Mesendoderm (in vitro differentiated cells): ENCODE measurements around the gene MC1R.

Source experiments
- DNase-seq: peaks from one replicate; pipeline ENCODE4 v3.0.0; 2013
- H2AK5ac ChIP-seq: 2 replicates; pipeline ENCODE4 v1.6.1; 2013; ENCODE audit warnings: low read length, inconsistent platforms
- H2BK120ac ChIP-seq: 2 replicates; pipeline ENCODE4 v1.6.1; 2013; ENCODE audit warnings: low read depth, mild to moderate bottlenecking, low read length, moderate library complexity, mixed read lengths
- H2BK15ac ChIP-seq: replicated peaks from 2 replicates; pipeline ENCODE4 v1.6.1; 2013; ENCODE audit warnings: low read depth, mild to moderate bottlenecking, moderate library complexity
- H2BK5ac ChIP-seq: 2 replicates; pipeline ENCODE4 v1.6.1; 2013; ENCODE audit warnings: low read length, inconsistent platforms
- H3K18ac ChIP-seq: 2 replicates; pipeline ENCODE4 v1.6.1; 2013; ENCODE audit warnings: mild to moderate bottlenecking, low read length, mixed read lengths
- H3K23ac ChIP-seq: one replicate; pipeline ENCODE4 v1.6.1; 2013; ENCODE audit warnings: low read length
- H3K27ac ChIP-seq: 2 replicates; pipeline ENCODE4 v1.5.1; 2013; ENCODE audit warnings: low read depth, mild to moderate bottlenecking, inconsistent platforms, low read length, moderate library complexity
- H3K27me3 ChIP-seq: 2 replicates; pipeline ENCODE4 v1.6.1; 2013; ENCODE audit warnings: low read length, control low read depth, mild to moderate bottlenecking, inconsistent platforms; ENCODE audit not compliant: insufficient read depth, poor library complexity
- H3K36me3 ChIP-seq: 2 replicates; pipeline ENCODE4 v1.6.1; 2013; ENCODE audit warnings: low read length, inconsistent platforms; ENCODE audit not compliant: control insufficient read depth, insufficient read depth
- H3K4ac ChIP-seq: one replicate; pipeline ENCODE4 v1.6.1; 2013; ENCODE audit warnings: low read depth, mild to moderate bottlenecking, low read length, moderate library complexity
- H3K4me1 ChIP-seq: 2 replicates; pipeline ENCODE4 v1.6.1; 2013; ENCODE audit warnings: low read depth, low read length, inconsistent platforms; ENCODE audit not compliant: control insufficient read depth
- H3K4me2 ChIP-seq: 2 replicates; pipeline ENCODE4 v1.6.1; 2013; ENCODE audit warnings: low read length
- H3K4me3 ChIP-seq: 2 replicates; pipeline ENCODE4 v1.5.1; 2013; ENCODE audit warnings: mild to moderate bottlenecking, low read length
- H3K56ac ChIP-seq: one replicate; pipeline ENCODE4 v1.6.1; 2013; ENCODE audit warnings: low read length
- H3K79me1 ChIP-seq: 2 replicates; pipeline ENCODE4 v1.6.1; 2013; ENCODE audit warnings: low read length, inconsistent platforms
- H3K79me2 ChIP-seq: 2 replicates; pipeline ENCODE4 v1.6.1; 2013; ENCODE audit warnings: mild to moderate bottlenecking, low read length; ENCODE audit not compliant: control insufficient read depth, insufficient read depth
- H3K9ac ChIP-seq: 2 replicates; pipeline ENCODE4 v1.6.1; 2013; ENCODE audit warnings: low read length, inconsistent platforms
- H4K5ac ChIP-seq: one replicate; pipeline ENCODE4 v1.6.1; 2013; ENCODE audit warnings: low read length
- H4K8ac ChIP-seq: one replicate; pipeline ENCODE4 v1.6.1; 2013; ENCODE audit warnings: low read depth, mild to moderate bottlenecking, control low read depth, low read length, moderate library complexity
- WGBS: extraction: QIAGEN DNeasy Blood & Tissue Kit; methylation state at CpG from one replicate; pipeline ENCODE4 v1.1.7; 2013; ENCODE audit warnings: low lambda C conversion rate, missing lambda C conversion rate; ENCODE audit not compliant: insufficient coverage; ENCODE audit errors: extremely low coverage; 5-methylcytosine and 5-hydroxymethylcytosine counted together

The MC1R gene

DNA sequence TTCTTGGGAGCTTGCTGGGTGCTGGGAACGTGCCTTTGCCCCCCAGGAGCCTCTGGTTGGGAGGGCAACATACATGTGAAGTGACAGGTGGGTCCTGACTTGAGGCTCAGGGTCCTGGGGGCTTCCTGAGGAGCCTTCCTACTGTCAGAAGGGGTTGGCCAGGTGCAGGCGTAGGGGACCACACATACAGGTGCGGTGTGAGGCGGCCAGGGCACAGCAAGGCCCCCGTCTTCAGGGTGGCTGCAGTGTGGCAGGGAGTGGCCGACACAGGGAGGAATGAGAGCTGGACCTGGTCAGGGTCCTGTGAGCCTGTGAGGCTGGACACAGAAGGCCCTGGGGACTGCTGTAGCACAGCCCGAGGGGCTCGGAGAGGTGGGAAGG, 34.6 kb upstream of the MC1R start:
- Histone ChIP-seq H3K4me1 (no peaks in the 10 kb centered on the region), H3K79me1 (peaks cover 16% of the 10 kb centered on the region), H4K8ac (no peak overlapping the region), H3K23ac (no peak overlapping the region), H3K79me2 (peaks cover 7% of the 10 kb centered on the region), H2BK15ac (no peak overlapping the region), H3K27me3 (no peaks in the 10 kb centered on the region), H2AK5ac (no peak overlapping the region), H3K4me3 (no peak overlapping the region), H3K36me3 (peaks cover 11% of the 10 kb centered on the region), H3K18ac (no peak overlapping the region), H3K56ac (no peak overlapping the region), H3K4me2 (no peak overlapping the region), H2BK120ac (no peak overlapping the region), H2BK5ac (no peak overlapping the region), H3K27ac (no peak overlapping the region), H3K4ac (no peak overlapping the region), H3K9ac (no peak overlapping the region), H4K5ac (no peak overlapping the region)
- DNase-seq: no peak
- WGBS: no CpG with 5 or more reads among the region's 8 CpGs

- Histone ChIP-seq H3K23ac (no peak overlapping the region), H2AK5ac (no peak overlapping the region), H3K4me3 (no peak overlapping the region), H4K5ac (no peak overlapping the region), H3K4ac (no peak overlapping the region), H3K4me2 (no peak overlapping the region), H3K56ac (no peak overlapping the region), H2BK120ac (no peak overlapping the region), H3K36me3 (peaks cover 13% of the 10 kb centered on the region), H2BK5ac (no peak overlapping the region), H3K9ac (no peak overlapping the region), H4K8ac (no peak overlapping the region), H3K18ac (no peak overlapping the region), H3K27ac (no peak overlapping the region), H2BK15ac (no peak overlapping the region), H3K79me1 (peaks cover 6% of the 10 kb centered on the region), H3K79me2 (no peaks in the 10 kb centered on the region), H3K27me3 (no peaks in the 10 kb centered on the region), H3K4me1 (no peaks in the 10 kb centered on the region)
- no peak for DNase-seq
- no CpG with 5 or more reads among the region's 14 CpGs for WGBS
Measured at GRCh38 chr16:89887243-89887642, 31.4 kb upstream of the MC1R start.

- H2BK5ac ChIP-seq: no peak overlapping the region
- H3K18ac ChIP-seq: no peak overlapping the region
- H3K4me1 ChIP-seq: no peaks in the 10 kb centered on the region
- no peaks in the 10 kb centered on the region for H3K79me1 ChIP-seq
- H3K27me3 ChIP-seq: no peaks in the 10 kb centered on the region
- H3K36me3 ChIP-seq: peaks cover 7% of the 10 kb centered on the region
- H3K9ac ChIP-seq: no peak overlapping the region
- no peak overlapping the region for H2BK15ac ChIP-seq
- no peak overlapping the region for H3K23ac ChIP-seq
- H3K27ac ChIP-seq: no peak overlapping the region
- no peak overlapping the region for H4K5ac ChIP-seq
- no peak overlapping the region for H3K4me3 ChIP-seq
- H3K56ac ChIP-seq: no peak overlapping the region
- no peak for DNase-seq
- no peak overlapping the region for H2AK5ac ChIP-seq
- H3K4ac ChIP-seq: no peak overlapping the region
- WGBS: no CpG with 5 or more reads among the region's 9 CpGs
- no peaks in the 10 kb centered on the region for H3K79me2 ChIP-seq
- no peak overlapping the region for H4K8ac ChIP-seq
- no peak overlapping the region for H2BK120ac ChIP-seq
- H3K4me2 ChIP-seq: no peak overlapping the region
Measured at GRCh38 chr16:89890200-89890599, 28.5 kb upstream of the MC1R start.

- Histone ChIP-seq H3K56ac (no peak overlapping the region), H3K27me3 (no peaks in the 10 kb centered on the region), H3K4me2 (no peak overlapping the region), H3K79me2 (no peaks in the 10 kb centered on the region), H4K5ac (no peak overlapping the region), H3K4me3 (no peak overlapping the region), H3K18ac (no peak overlapping the region), H3K4me1 (no peaks in the 10 kb centered on the region), H2BK5ac (no peak overlapping the region), H3K9ac (no peak overlapping the region), H4K8ac (no peak overlapping the region), H2BK120ac (no peak overlapping the region), H3K36me3 (peaks cover 10% of the 10 kb centered on the region), H3K23ac (no peak overlapping the region), H2BK15ac (no peak overlapping the region), H3K4ac (no peak overlapping the region), H3K79me1 (no peaks in the 10 kb centered on the region), H3K27ac (no peak overlapping the region), H2AK5ac (no peak overlapping the region)
- no peak for DNase-seq
- WGBS: no CpG with 5 or more reads among the region's 16 CpGs
Measured at GRCh38 chr16:89890886-89891657, 27.6 kb upstream of the MC1R start.

DNA sequence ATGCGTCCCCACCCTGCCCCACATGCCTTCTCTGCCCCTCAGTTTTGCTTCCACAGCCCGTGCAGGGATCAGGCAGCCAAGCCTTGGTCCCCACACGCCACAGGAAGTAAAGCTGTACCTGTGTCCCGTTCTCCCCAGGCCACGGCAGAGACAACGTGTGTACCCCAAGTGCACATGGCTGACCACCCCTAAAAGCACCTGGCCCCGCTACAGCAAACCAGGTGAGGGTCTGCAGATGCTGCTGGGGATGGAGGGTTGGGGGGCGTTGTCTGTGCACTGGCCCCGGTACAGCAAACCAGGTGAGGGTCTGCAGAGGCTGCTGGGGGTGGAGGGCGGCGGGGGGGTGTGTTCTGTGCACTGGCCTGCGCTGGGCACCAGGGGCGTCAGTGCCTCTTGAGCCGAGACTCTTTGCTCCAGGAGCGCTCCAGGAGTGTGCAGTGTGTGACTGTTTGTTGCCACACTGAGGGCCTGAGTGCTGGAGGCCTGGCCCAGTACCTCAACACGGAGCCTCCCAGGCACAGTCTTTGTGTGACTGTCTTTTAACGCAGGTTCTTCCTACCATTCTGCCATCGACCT, 26.5 kb upstream of the MC1R start:
- no peak overlapping the region for H2BK120ac ChIP-seq
- no peak overlapping the region for H3K27ac ChIP-seq
- H3K56ac ChIP-seq: no peak overlapping the region
- no peak overlapping the region for H3K18ac ChIP-seq
- no CpG with 5 or more reads among the region's 18 CpGs for WGBS
- H2BK15ac ChIP-seq: no peak overlapping the region
- DNase-seq: no peak
- no peak overlapping the region for H3K4me2 ChIP-seq
- H3K27me3 ChIP-seq: no peaks in the 10 kb centered on the region
- no peak overlapping the region for H3K4ac ChIP-seq
- no peak overlapping the region for H4K5ac ChIP-seq
- no peaks in the 10 kb centered on the region for H3K4me1 ChIP-seq
- no peak overlapping the region for H4K8ac ChIP-seq
- no peak overlapping the region for H2AK5ac ChIP-seq
- H3K9ac ChIP-seq: no peak overlapping the region
- no peaks in the 10 kb centered on the region for H3K79me1 ChIP-seq
- no peak overlapping the region for H3K23ac ChIP-seq
- H2BK5ac ChIP-seq: no peak overlapping the region
- H3K79me2 ChIP-seq: no peaks in the 10 kb centered on the region
- no peak overlapping the region for H3K4me3 ChIP-seq
- H3K36me3 ChIP-seq: peaks cover 11% of the 10 kb centered on the region

GRCh38 chr16:89892635-89893034, 26.0 kb upstream of the MC1R start:
- Histone ChIP-seq H3K9ac (no peak overlapping the region), H3K4me3 (no peak overlapping the region), H4K5ac (no peak overlapping the region), H2AK5ac (no peak overlapping the region), H3K36me3 (peaks cover 13% of the 10 kb centered on the region), H2BK5ac (no peak overlapping the region), H3K27me3 (no peaks in the 10 kb centered on the region), H3K79me1 (no peaks in the 10 kb centered on the region), H3K23ac (no peak overlapping the region), H3K18ac (no peak overlapping the region), H2BK120ac (no peak overlapping the region), H3K27ac (no peak overlapping the region), H2BK15ac (no peak overlapping the region), H4K8ac (no peak overlapping the region), H3K4me1 (no peaks in the 10 kb centered on the region), H3K4me2 (no peak overlapping the region), H3K79me2 (no peaks in the 10 kb centered on the region), H3K4ac (no peak overlapping the region), H3K56ac (no peak overlapping the region)
- no CpG with 5 or more reads among the region's 9 CpGs for whole genome bisulfite sequencing
- no peak for DNase-seq
